H9 (cell line): ENCODE measurements around the gene TFDP1. TPM values are rescaled to one million over a fixed set of nuclear protein-coding genes. Genes with fewer than 3 reads are reported as not detected.

Experiments
- DNase-seq: peaks from one replicate; pipeline ENCODE4 v3.0.0-alpha.2; 2017
- H2AFZ ChIP-seq: one replicate; pipeline ENCODE4 v1.6.1; 2013; ENCODE audit warnings: mild to moderate bottlenecking, low read length, control low read depth, moderate library complexity
- H2AK5ac ChIP-seq: 2 replicates; pipeline ENCODE4 v1.6.1; 2013; ENCODE audit warnings: low read length, control low read depth, mixed read lengths; ENCODE audit not compliant: insufficient read length
- H2BK120ac ChIP-seq: one replicate; pipeline ENCODE4 v1.6.1; 2013; ENCODE audit warnings: low read depth, mild to moderate bottlenecking, low read length, control low read depth, inconsistent platforms; ENCODE audit not compliant: poor library complexity, severe bottlenecking
- H2BK12ac ChIP-seq: 2 replicates; pipeline ENCODE4 v1.6.1; 2013; ENCODE audit warnings: low read length, control low read depth, mixed read lengths, low read depth; ENCODE audit not compliant: insufficient read length
- H2BK15ac ChIP-seq: 2 replicates; pipeline ENCODE4 v1.6.1; 2013; ENCODE audit warnings: low read depth, low read length, control low read depth
- H2BK20ac ChIP-seq: one replicate; pipeline ENCODE4 v1.6.1; 2013; ENCODE audit warnings: low read depth, mild to moderate bottlenecking, low read length, control low read depth, inconsistent platforms; ENCODE audit not compliant: poor library complexity, severe bottlenecking
- H2BK5ac ChIP-seq: 2 replicates; pipeline ENCODE4 v1.6.1; 2013; ENCODE audit warnings: low read length, control low read depth, mixed read lengths; ENCODE audit not compliant: insufficient read length
- H3K14ac ChIP-seq: 2 replicates; pipeline ENCODE4 v1.6.1; 2013; ENCODE audit warnings: low read length, control low read depth; ENCODE audit not compliant: insufficient read depth
- H3K18ac ChIP-seq: 2 replicates; pipeline ENCODE4 v1.6.1; 2013; ENCODE audit warnings: low read depth, mild to moderate bottlenecking, mixed read lengths, low read length, control low read depth; ENCODE audit not compliant: insufficient read length
- H3K23ac ChIP-seq: 2 replicates; pipeline ENCODE4 v1.6.1; 2013; ENCODE audit warnings: low read length, control low read depth, mixed read lengths, low read depth; ENCODE audit not compliant: insufficient read length
- H3K23me2 ChIP-seq: 2 replicates; pipeline ENCODE4 v1.6.1; 2013; ENCODE audit warnings: low read depth, mild to moderate bottlenecking, mixed read lengths, low read length, control low read depth; ENCODE audit not compliant: insufficient read length, poor library complexity, severe bottlenecking
- H3K27ac ChIP-seq: 2 replicates; pipeline ENCODE4 v1.5.1; 2013; ENCODE audit warnings: low read length, control low read depth, mixed read lengths, low read depth; ENCODE audit not compliant: insufficient read length
- H3K27me3 ChIP-seq: 2 replicates; pipeline ENCODE4 v1.6.1; 2013; ENCODE audit warnings: low read length, control low read depth, inconsistent platforms; ENCODE audit not compliant: insufficient read depth
- H3K4ac ChIP-seq: 2 replicates; pipeline ENCODE4 v1.6.1; 2013; ENCODE audit warnings: low read depth, mild to moderate bottlenecking, control low read depth, inconsistent platforms, low read length, moderate library complexity
- H3K4me1 ChIP-seq: 2 replicates; pipeline ENCODE4 v1.6.1; 2013; ENCODE audit warnings: low read length, control low read depth, inconsistent platforms; ENCODE audit not compliant: insufficient read depth
- H3K4me2 ChIP-seq: 2 replicates; pipeline ENCODE4 v1.6.1; 2013; ENCODE audit warnings: low read length, control low read depth, mixed read lengths; ENCODE audit not compliant: insufficient read length, insufficient read depth
- H3K56ac ChIP-seq: 2 replicates; pipeline ENCODE4 v1.6.1; 2013; ENCODE audit warnings: low read depth, mild to moderate bottlenecking, mixed read lengths, low read length, control low read depth; ENCODE audit not compliant: insufficient read length
- H3K79me1 ChIP-seq: 2 replicates; pipeline ENCODE4 v1.6.1; 2013; ENCODE audit warnings: low read depth, mild to moderate bottlenecking, moderate library complexity, low read length, control low read depth, inconsistent platforms; ENCODE audit not compliant: insufficient read depth, poor library complexity, severe bottlenecking
- H3K79me2 ChIP-seq: 2 replicates; pipeline ENCODE4 v1.6.1; 2013; ENCODE audit warnings: low read length, control low read depth, inconsistent platforms; ENCODE audit not compliant: insufficient read depth
- H3K9ac ChIP-seq: 2 replicates; pipeline ENCODE4 v1.6.1; 2013; ENCODE audit warnings: low read length, control low read depth, mixed read lengths; ENCODE audit not compliant: insufficient read length; ENCODE audit errors: extremely low read depth
- H3K9me3 ChIP-seq: one replicate; pipeline ENCODE4 v1.6.1; 2013; ENCODE audit warnings: low read depth, low read length, inconsistent platforms; ENCODE audit not compliant: control insufficient read depth
- H3T11ph ChIP-seq: one replicate; pipeline ENCODE4 v1.6.1; 2013; ENCODE audit warnings: mild to moderate bottlenecking, low read length, control low read depth, inconsistent platforms
- H4K20me1 ChIP-seq: one replicate; pipeline ENCODE4 v1.6.1; 2013; ENCODE audit not compliant: control insufficient read depth, insufficient read length, insufficient read depth
- H4K5ac ChIP-seq: 2 replicates; pipeline ENCODE4 v1.6.1; 2013; ENCODE audit warnings: low read depth, mild to moderate bottlenecking, mixed read lengths, low read length, control low read depth; ENCODE audit not compliant: insufficient read length
- H4K8ac ChIP-seq: replicated peaks from 2 replicates; pipeline ENCODE4 v1.6.1; 2013; ENCODE audit warnings: low read length, control low read depth, mixed read lengths, low read depth; ENCODE audit not compliant: insufficient read length
- H4K91ac ChIP-seq: 2 replicates; pipeline ENCODE4 v1.6.1; 2013; ENCODE audit warnings: low read depth, mild to moderate bottlenecking, moderate library complexity, mixed read lengths, low read length, control low read depth; ENCODE audit not compliant: insufficient read length
- H3K27ac Mint-ChIP-seq, 3 experiments: 2 replicates in 2 of 3; 3 replicates in 1 of 3; pipeline ENCODE4 v1.8.0; 2020 to 2021; ENCODE audit warnings: mixed read lengths in 3 of 3, mild to moderate bottlenecking in 1 of 3, moderate library complexity in 1 of 3
- H3K27me3 Mint-ChIP-seq: 2 replicates; pipeline ENCODE4 v1.8.0; 2021; ENCODE audit warnings: low read depth, mild to moderate bottlenecking, moderate library complexity, mixed read lengths
- H3K36me3 Mint-ChIP-seq, 3 experiments: 2 replicates in 2 of 3; 3 replicates in 1 of 3; pipeline ENCODE4 v1.8.0; 2020 to 2021; ENCODE audit warnings: low read depth in 3 of 3, mixed read lengths in 3 of 3; ENCODE audit not compliant: insufficient read depth in 1 of 3
- H3K4me1 Mint-ChIP-seq, 2 experiments: 2 replicates each; pipeline ENCODE4 v1.8.0; 2020; ENCODE audit warnings: mixed read lengths in 2 of 2
- H3K4me3 Mint-ChIP-seq, 2 experiments: 2 replicates in 1 of 2; 3 replicates in 1 of 2; pipeline ENCODE4 v1.8.0; 2020 to 2021; ENCODE audit warnings: mild to moderate bottlenecking in 2 of 2, mixed read lengths in 2 of 2, moderate library complexity in 1 of 2
- H3K9me3 Mint-ChIP-seq, 2 experiments: 2 replicates in 1 of 2; 3 replicates in 1 of 2; pipeline ENCODE4 v1.8.0; 2020; ENCODE audit warnings: mild to moderate bottlenecking in 2 of 2, mixed read lengths in 2 of 2, moderate library complexity in 1 of 2
- CTCF ChIP-seq: fragments of 200-600 bp; sonication (generic); conservative IDR thresholded peaks from 3 replicates; pipeline ENCODE4 v1.8.0; 2021; ENCODE audit warnings: antibody characterized with exemption, mild to moderate bottlenecking
- WGBS: extraction: QIAGEN DNeasy Blood & Tissue Kit; methylation state at CpG from one replicate; pipeline ENCODE4 v1.1.7; 2013; ENCODE audit warnings: missing lambda C conversion rate, low lambda C conversion rate, mixed read lengths; ENCODE audit not compliant: insufficient read length; ENCODE audit errors: extremely low coverage; 5-methylcytosine and 5-hydroxymethylcytosine counted together
- total RNA-seq: library from RNA; stranded (reverse); gene quantifications from 2 replicates; pipeline ENCODE4 v1.2.1, GENCODE V29; 2021

Gene TFDP1
- total RNA-seq, 1 experiment from 2014 or later = 111 TPM

- Histone ChIP-seq H3K56ac (no peak overlapping the region), H3K9ac (no peak overlapping the region), H2BK15ac (no peak overlapping the region), H4K8ac (no peak overlapping the region), H3K4me1 (no peaks in the 10 kb centered on the region; the same call in 1 of the 2 replicates), H4K91ac (no peak overlapping the region), H3K23ac (no peak overlapping the region), H2BK20ac (no peak overlapping the region), H2AFZ (no peak overlapping the region), H3K14ac (no peak overlapping the region), H3K18ac (no peak overlapping the region), H3K79me2 (no peaks in the 10 kb centered on the region; the same call in 1 of the 2 replicates), H3K79me1 (no peaks in the 10 kb centered on the region), H3T11ph (no peak overlapping the region), H3K4me2 (no peak overlapping the region), H3K27me3 (no peaks in the 10 kb centered on the region), H3K23me2 (no peaks in the 10 kb centered on the region), H4K20me1 (peaks cover 3% of the 10 kb centered on the region), H3K27ac (no peak overlapping the region), H2BK120ac (no peak overlapping the region), H4K5ac (no peak overlapping the region), H2BK5ac (no peak overlapping the region), H2BK12ac (no peak overlapping the region), H3K4ac (no peak overlapping the region), H3K9me3 (no peaks in the 10 kb centered on the region), H2AK5ac (no peak overlapping the region)
- H3K9me3 Mint-ChIP-seq = no peaks in the 10 kb centered on the region
- H3K27me3 Mint-ChIP-seq = no peaks in the 10 kb centered on the region
- WGBS = no CpG with 5 or more reads among the region's 11 CpGs
- no peak for TF ChIP-seq CTCF
- H3K4me1 Mint-ChIP-seq = peaks cover 12 to 27% of the 10 kb centered on the region in 2 experiments
- no peak overlapping the region for H3K4me3 Mint-ChIP-seq
- H3K36me3 Mint-ChIP-seq = peaks cover 0 to 23% (median 19%) of the 10 kb centered on the region in 3 experiments; a peak in 5 of 7 replicates
- no peak overlapping the region; a peak in 1 of 7 replicates for H3K27ac Mint-ChIP-seq
- DNase-seq = peak; percentile 22
Observed at GRCh38 chr13:113552079-113552478, 32.5 kb upstream of the TFDP1 start.
